ENCODE measurements around the gene RAPGEF4.

- TF ChIP-seq CTCF (IDR thresholded peaks at IDR 0.05; ENCODE audit: low read depth, low read length) (no peak), EZH2phosphoT487 (IDR thresholded peaks at IDR 0.05; ENCODE audit: low read depth) (no peak)
Observed at GRCh38 chr2:173010233-173010632, 274.6 kb downstream of the RAPGEF4 start.
